Measurements from ENCODE around the gene AFF2. TPM values are rescaled to one million over a fixed set of nuclear protein-coding genes. Genes with fewer than 3 reads are reported as not detected.

Gene AFF2
- total RNA-seq, 1 donor from 2014 or later = 10.9 TPM

DNA sequence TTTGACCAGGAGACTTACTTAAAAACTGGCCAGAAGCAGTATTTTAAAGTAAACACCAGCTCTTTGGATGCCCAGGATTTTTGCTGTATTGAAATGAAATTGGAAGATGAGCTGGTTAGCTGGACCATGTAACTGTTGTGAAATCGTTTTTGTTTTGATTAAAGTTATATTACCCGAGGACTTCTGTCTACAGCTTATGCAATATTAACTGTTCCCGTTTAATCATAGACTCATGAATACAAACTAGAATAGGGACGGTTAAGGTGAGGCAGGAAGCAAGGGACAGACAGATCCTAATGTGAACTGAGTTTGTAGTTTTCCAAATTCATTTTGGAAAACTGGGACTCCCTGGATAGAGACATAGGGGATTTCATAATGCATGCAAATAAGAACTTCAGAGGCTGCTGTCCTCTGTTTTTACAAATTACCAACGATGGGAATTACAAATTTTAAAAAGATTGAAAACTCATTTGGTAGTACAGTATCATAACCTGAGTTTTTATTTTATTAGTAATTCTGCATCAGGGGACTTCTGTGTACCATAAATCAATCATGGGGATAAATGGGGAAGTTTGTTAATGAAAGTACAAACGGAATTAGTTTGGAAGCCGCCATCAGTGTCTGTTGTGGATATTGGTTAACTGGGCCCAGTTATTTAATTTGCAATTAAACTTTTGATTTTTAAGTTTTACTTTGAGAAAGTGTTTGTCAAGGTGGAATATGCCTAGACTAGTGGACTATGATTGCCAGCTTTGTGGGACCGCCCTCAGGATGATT is 304.4 kb downstream of the AFF2 start:
- no peak overlapping the region for H3K27ac ChIP-seq
- H3K4me3 ChIP-seq = no peak overlapping the region
- H3K27me3 ChIP-seq (ENCODE audit: low read depth) = no peaks in the 10 kb centered on the region
- TF ChIP-seq, protein P1, sequence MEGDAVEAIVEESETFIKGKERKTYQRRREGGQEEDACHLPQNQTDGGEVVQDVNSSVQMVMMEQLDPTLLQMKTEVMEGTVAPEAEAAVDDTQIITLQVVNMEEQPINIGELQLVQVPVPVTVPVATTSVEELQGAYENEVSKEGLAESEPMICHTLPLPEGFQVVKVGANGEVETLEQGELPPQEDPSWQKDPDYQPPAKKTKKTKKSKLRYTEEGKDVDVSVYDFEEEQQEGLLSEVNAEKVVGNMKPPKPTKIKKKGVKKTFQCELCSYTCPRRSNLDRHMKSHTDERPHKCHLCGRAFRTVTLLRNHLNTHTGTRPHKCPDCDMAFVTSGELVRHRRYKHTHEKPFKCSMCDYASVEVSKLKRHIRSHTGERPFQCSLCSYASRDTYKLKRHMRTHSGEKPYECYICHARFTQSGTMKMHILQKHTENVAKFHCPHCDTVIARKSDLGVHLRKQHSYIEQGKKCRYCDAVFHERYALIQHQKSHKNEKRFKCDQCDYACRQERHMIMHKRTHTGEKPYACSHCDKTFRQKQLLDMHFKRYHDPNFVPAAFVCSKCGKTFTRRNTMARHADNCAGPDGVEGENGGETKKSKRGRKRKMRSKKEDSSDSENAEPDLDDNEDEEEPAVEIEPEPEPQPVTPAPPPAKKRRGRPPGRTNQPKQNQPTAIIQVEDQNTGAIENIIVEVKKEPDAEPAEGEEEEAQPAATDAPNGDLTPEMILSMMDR (IDR thresholded peaks at IDR 0.05) = no peak
- DNase-seq (no peak), ATAC-seq (no peak)
- no peaks in the 10 kb centered on the region for H3K9me3 ChIP-seq
- intact Hi-C loops (cut with DNase I) = no loop called here
- no peaks in the 10 kb centered on the region for H3K36me3 ChIP-seq
- H3K4me1 ChIP-seq = no peaks in the 10 kb centered on the region

DNA sequence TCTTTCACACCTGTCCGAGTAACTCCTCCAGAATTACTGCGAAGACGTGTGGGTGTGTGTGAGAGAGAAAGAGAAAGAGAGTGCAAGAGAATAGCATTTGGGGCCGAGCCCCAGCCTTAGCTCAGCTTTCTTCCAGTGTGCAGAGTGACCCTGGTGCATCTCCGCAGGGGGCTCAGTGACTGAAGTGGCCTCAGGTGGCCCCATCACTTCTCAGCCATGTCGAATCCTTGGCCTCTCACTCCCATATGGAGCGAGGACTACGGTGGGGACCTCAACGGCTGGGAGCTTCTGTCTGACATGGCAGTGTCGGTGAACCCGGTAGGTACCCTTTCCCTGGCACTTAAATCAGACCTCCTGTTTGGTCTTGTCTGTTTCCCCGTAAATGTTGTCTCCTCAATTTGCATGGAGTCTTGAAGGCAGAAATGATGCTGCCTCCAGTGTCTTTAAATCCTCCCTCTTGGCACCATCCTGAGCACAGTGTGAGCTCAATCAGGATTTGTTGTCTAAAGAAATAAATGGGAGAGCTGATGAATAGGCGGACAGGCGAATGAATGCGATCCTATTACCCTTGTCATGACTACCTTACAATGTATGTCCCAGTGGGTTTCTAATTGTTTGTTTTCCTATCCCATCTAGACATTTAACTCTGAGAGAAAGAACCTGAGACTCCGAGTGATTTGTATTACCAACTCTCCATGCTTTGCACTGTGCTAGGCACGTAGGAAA is 305.9 kb downstream of the AFF2 start:
- DNase-seq (no peak), ATAC-seq (no peak)
- H3K27me3 ChIP-seq (ENCODE audit: low read depth) = no peaks in the 10 kb centered on the region
- H3K4me3 ChIP-seq = no peak overlapping the region
- no peak overlapping the region for H3K27ac ChIP-seq
- TF ChIP-seq, protein P1 (IDR thresholded peaks at IDR 0.05) = no peak
- no peaks in the 10 kb centered on the region for H3K36me3 ChIP-seq
- H3K4me1 ChIP-seq = no peaks in the 10 kb centered on the region
- intact Hi-C loops (cut with DNase I) = no loop called here
- no peaks in the 10 kb centered on the region for H3K9me3 ChIP-seq

DNA sequence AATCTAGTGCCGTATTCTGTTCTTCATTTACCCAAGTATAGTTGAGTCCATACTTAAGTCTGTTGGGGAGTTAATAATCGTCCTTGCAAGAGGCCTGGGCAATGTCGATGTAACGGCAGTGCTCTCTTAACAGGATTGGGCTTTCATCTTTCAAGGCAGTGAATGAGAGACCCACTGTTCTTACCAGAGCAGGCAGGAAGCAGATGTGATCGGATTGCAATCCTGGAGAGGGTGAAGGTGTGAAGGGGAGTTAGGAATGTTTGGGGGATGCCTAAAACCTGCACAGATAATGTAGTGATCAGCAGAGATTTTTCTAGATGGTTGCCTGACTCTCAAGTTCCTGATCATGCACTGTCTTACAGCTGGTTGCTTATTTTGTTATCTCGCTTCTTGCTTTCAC is 308.4 kb downstream of the AFF2 start:
- Histone ChIP-seq H3K9me3 (no peaks in the 10 kb centered on the region), H3K27ac (no peak overlapping the region), H3K4me3 (no peak overlapping the region), H3K36me3 (no peaks in the 10 kb centered on the region), H3K27me3 (ENCODE audit: low read depth) (no peaks in the 10 kb centered on the region), H3K4me1 (no peaks in the 10 kb centered on the region)
- ATAC-seq = no peak
- intact Hi-C loops (cut with DNase I) = no loop called here
- no peak for DNase-seq
- TF ChIP-seq, protein P1 (IDR thresholded peaks at IDR 0.05) = no peak

DNA sequence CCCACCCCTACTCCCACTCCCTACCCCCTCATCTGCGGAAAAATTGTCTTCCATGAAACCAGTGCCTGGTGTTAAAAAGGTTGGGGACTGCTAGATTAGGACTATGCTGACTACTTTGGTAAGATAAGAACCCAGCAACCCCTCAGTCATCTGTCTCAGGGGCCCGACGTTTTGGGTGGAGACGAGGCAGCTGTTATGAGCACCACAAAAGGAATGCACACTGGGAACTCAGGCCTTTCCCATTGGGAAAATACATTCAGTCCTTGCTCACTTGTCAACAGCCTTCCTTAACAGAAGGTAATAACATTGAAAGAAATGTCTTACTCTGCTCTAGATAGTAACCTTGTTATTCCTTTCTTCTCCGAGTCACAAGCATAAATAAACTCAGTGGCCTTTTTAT is 310.8 kb downstream of the AFF2 start:
- no peaks in the 10 kb centered on the region for H3K4me1 ChIP-seq
- TF ChIP-seq, protein P1 (IDR thresholded peaks at IDR 0.05) = no peak
- no peak overlapping the region for H3K4me3 ChIP-seq
- ATAC-seq (no peak), DNase-seq (no peak)
- H3K27ac ChIP-seq = no peak overlapping the region
- no peaks in the 10 kb centered on the region for H3K9me3 ChIP-seq
- H3K27me3 ChIP-seq (ENCODE audit: low read depth) = no peaks in the 10 kb centered on the region
- intact Hi-C loops (cut with DNase I) = no loop called here
- no peaks in the 10 kb centered on the region for H3K36me3 ChIP-seq

DNA sequence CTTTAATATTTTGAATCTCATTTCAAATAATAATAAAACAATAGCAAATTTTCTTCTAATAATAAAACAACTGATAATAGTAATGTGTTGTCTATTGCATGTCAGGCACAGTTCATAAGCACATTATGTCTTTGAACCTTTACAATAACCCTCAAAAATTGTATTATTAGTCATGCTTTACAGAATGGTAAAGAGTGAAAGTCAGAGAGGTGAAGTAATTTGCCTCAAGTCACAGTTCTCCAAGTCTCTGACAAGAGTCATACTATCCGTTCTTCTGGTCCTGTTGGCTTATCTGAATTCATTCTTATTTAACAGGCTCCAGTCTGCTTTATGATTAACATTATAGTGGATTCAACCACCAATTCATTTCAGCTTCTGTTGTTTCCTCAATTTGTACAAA is 313.0 kb downstream of the AFF2 start:
- Histone ChIP-seq H3K4me1 (no peaks in the 10 kb centered on the region), H3K4me3 (no peak overlapping the region), H3K9me3 (no peaks in the 10 kb centered on the region), H3K27ac (no peak overlapping the region), H3K27me3 (ENCODE audit: low read depth) (no peaks in the 10 kb centered on the region), H3K36me3 (no peaks in the 10 kb centered on the region)
- ATAC-seq (no peak), DNase-seq (no peak)
- TF ChIP-seq, protein P1 (IDR thresholded peaks at IDR 0.05) = no peak
- intact Hi-C loops (cut with DNase I) = no loop called here
